IMR-90 (cell line): ENCODE measurements around the gene SHROOM3. TPM values are rescaled to one million over a fixed set of nuclear protein-coding genes. Genes with fewer than 3 reads are reported as not detected.

Source experiments
- ATAC-seq: fragments of 200-7000 bp; cut with Tn5 transposase; 2 replicates; pipeline ENCODE4 v1.9.1; 2020; ENCODE audit warnings: low read depth, mild to moderate bottlenecking, moderate library complexity
- BruUV-seq: library from RNA; stranded (reverse); fragments of 400-500 nt; replicated peaks from 2 replicates; lab custom pipeline; 2021; lab: Mats Ljungman, UMichigan
- CTCF ChIA-PET: fragments of 300-600 bp; formaldehyde crosslinking; extraction: SDS; loops from one replicate; lab custom pipeline; 2021; ENCODE audit warnings: antibody characterized with exemption; lab: Yijun Ruan, JAX
- POLR2A ChIA-PET: fragments of 300-600 bp; sonication (Branson Sonifier 250); formaldehyde crosslinking; loops from one replicate; lab custom pipeline; 2022; ENCODE audit warnings: antibody characterized with exemption; ENCODE audit not compliant: unreplicated experiment; lab: Charles Lee
- DNase-seq: peaks from one replicate; pipeline ENCODE4 v3.0.0; 2013
- H2AFZ ChIP-seq: replicated peaks from 2 replicates; pipeline ENCODE3; 2013; ENCODE audit warnings: low read length, mild to moderate bottlenecking; ENCODE audit not compliant: poor library complexity
- H2AK5ac ChIP-seq: 2 replicates; pipeline ENCODE4 v1.6.1; 2013; ENCODE audit warnings: low read depth, low read length, inconsistent platforms
- H2AK9ac ChIP-seq: replicated peaks from 2 replicates; pipeline ENCODE3; 2013; ENCODE audit warnings: mild to moderate bottlenecking, low read depth, low read length, moderate library complexity; ENCODE audit not compliant: poor library complexity
- H2BK120ac ChIP-seq: 2 replicates; pipeline ENCODE4 v1.6.1; 2013; ENCODE audit warnings: low read depth, low read length, inconsistent platforms
- H2BK15ac ChIP-seq: 3 replicates; pipeline ENCODE4 v1.6.1; 2013; ENCODE audit warnings: low read depth, low read length, inconsistent platforms
- H2BK20ac ChIP-seq: 2 replicates; pipeline ENCODE4 v1.6.1; 2013; ENCODE audit warnings: low read depth, mild to moderate bottlenecking, inconsistent platforms, low read length, moderate library complexity
- H2BK5ac ChIP-seq: 2 replicates; pipeline ENCODE4 v1.6.1; 2013; ENCODE audit warnings: mild to moderate bottlenecking, low read depth, low read length, inconsistent platforms; ENCODE audit not compliant: poor library complexity, severe bottlenecking
- H3K14ac ChIP-seq: replicated peaks from 2 replicates; pipeline ENCODE4 v1.6.1; 2013; ENCODE audit warnings: low read depth, low read length, inconsistent platforms
- H3K18ac ChIP-seq: 2 replicates; pipeline ENCODE4 v1.6.1; 2013; ENCODE audit warnings: low read depth, low read length, control low read depth
- H3K23ac ChIP-seq: 2 replicates; pipeline ENCODE4 v1.6.1; 2013; ENCODE audit warnings: low read depth, low read length, inconsistent platforms
- H3K27ac ChIP-seq: 2 replicates; pipeline ENCODE4 v1.5.1; 2013; ENCODE audit warnings: mild to moderate bottlenecking, control low read depth, low read length; ENCODE audit not compliant: insufficient read depth
- H3K27me3 ChIP-seq: 2 replicates; pipeline ENCODE4 v1.6.1; 2013; ENCODE audit warnings: low read length; ENCODE audit not compliant: control insufficient read depth, insufficient read depth
- H3K36me3 ChIP-seq: 2 replicates; pipeline ENCODE4 v1.6.1; 2013; ENCODE audit warnings: low read length, mixed read lengths; ENCODE audit not compliant: control insufficient read depth, insufficient read depth
- H3K4ac ChIP-seq: 2 replicates; pipeline ENCODE4 v1.6.1; 2013; ENCODE audit warnings: low read depth, low read length, inconsistent platforms
- H3K4me1 ChIP-seq: 2 replicates; pipeline ENCODE4 v1.6.1; 2013; ENCODE audit warnings: low read length, mixed read lengths; ENCODE audit not compliant: control insufficient read depth, insufficient read depth
- H3K4me2 ChIP-seq: 2 replicates; pipeline ENCODE4 v1.6.1; 2013; ENCODE audit warnings: low read depth, mild to moderate bottlenecking, control low read depth, low read length, moderate library complexity
- H3K4me3 ChIP-seq: 2 replicates; pipeline ENCODE4 v1.5.1; 2013; ENCODE audit warnings: low read depth, mild to moderate bottlenecking, control low read depth, low read length, moderate library complexity; ENCODE audit not compliant: insufficient read depth
- H3K56ac ChIP-seq: 2 replicates; pipeline ENCODE4 v1.6.1; 2013; ENCODE audit warnings: low read length, inconsistent platforms; ENCODE audit not compliant: insufficient read depth; ENCODE audit errors: extremely low read depth
- H3K79me1 ChIP-seq, 2 experiments: 2 replicates each; pipeline ENCODE4 v1.6.1; 2013; ENCODE audit warnings: low read length in 2 of 2, inconsistent platforms in 1 of 2, low read depth in 1 of 2
- H3K9ac ChIP-seq: 2 replicates; pipeline ENCODE4 v1.6.1; 2013; ENCODE audit warnings: low read depth, low read length, control low read depth
- H3K9me1 ChIP-seq: 2 replicates; pipeline ENCODE4 v1.6.1; 2013; ENCODE audit warnings: low read length, inconsistent platforms; ENCODE audit not compliant: insufficient read depth
- H3K9me3 ChIP-seq: 2 replicates; pipeline ENCODE4 v1.6.1; 2013; ENCODE audit warnings: low read length; ENCODE audit not compliant: control insufficient read depth, insufficient read depth
- H4K20me1 ChIP-seq: 2 replicates; pipeline ENCODE4 v1.6.1; 2013; ENCODE audit warnings: low read length, inconsistent platforms; ENCODE audit not compliant: insufficient read depth
- H4K5ac ChIP-seq: 2 replicates; pipeline ENCODE4 v1.6.1; 2013; ENCODE audit warnings: mild to moderate bottlenecking, low read depth, low read length, control low read depth
- H4K8ac ChIP-seq, 2 experiments: 2 replicates each; pipeline ENCODE4 v1.6.1; 2013; ENCODE audit warnings: low read depth in 2 of 2, low read length in 2 of 2, control low read depth in 1 of 2, inconsistent platforms in 1 of 2
- H4K91ac ChIP-seq: 2 replicates; pipeline ENCODE4 v1.6.1; 2013; ENCODE audit warnings: low read depth, low read length, inconsistent platforms; ENCODE audit not compliant: insufficient read depth
- CEBPB ChIP-seq: IDR thresholded peaks from 2 replicates; pipeline ENCODE4 v1.6.1; 2012; ENCODE audit warnings: low read depth, low read length, improper control_type of control experiment
- FOS ChIP-seq: fragments of 150-350 bp; IDR thresholded peaks from 2 replicates; pipeline ENCODE4 v1.6.1; 2016; ENCODE audit warnings: low read depth, low read length
- SMC3 ChIP-seq: fragments of 150-350 bp; IDR thresholded peaks from 2 replicates; pipeline ENCODE4 v1.6.1; 2016; ENCODE audit warnings: low read depth, mild to moderate bottlenecking, antibody characterized with exemption, low read length, moderate library complexity
- dilution Hi-C: fragments of 300-500 bp; cut with HindIII; formaldehyde crosslinking; loops from one replicate; pipeline ENCODE4 v1.14.3; 2018; ENCODE audit warnings: low sequenced_read_pairs; ENCODE audit not compliant: unreplicated experiment
- in situ Hi-C: fragments of 300-500 bp; cut with MboI; formaldehyde crosslinking; loops from 3 replicates; pipeline ENCODE4 v1.14.3; 2019; ENCODE audit warnings: low sequenced_read_pairs, inconsistent platforms, mixed read lengths
- intact Hi-C: fragments of 100-400 bp; cut with micrococcal nuclease; formaldehyde crosslinking; loops from 2 replicates; pipeline ENCODE4 v1.10.0; 2022
- polyA plus RNA-seq, 3 experiments: library from polyadenylated mRNA; depleted of rRNA; stranded (reverse); fragments of >200 nt; gene quantifications; 2 replicates each; pipeline ENCODE4 v1.2.3, GENCODE V29; 2012; ENCODE audit warnings: low replicate concordance in 1 of 3
- total RNA-seq: library from RNA; depleted of rRNA; stranded (reverse); fragments of >200 nt; gene quantifications from 2 replicates; pipeline ENCODE4 v1.2.3, GENCODE V29; 2012

SHROOM3 gene
- total and polyA plus RNA-seq, 2 of the 4 experiments (the other 2 are of a cell fraction): 10.8 to 19.5 TPM

GRCh38 chr4:76795243-76795642, 360.2 kb downstream of the SHROOM3 start:
- H3K9me1 ChIP-seq: no peaks in the 10 kb centered on the region
- ChIA-PET CTCF (no interaction called here), POLR2A (no interaction called here)
- no peak overlapping the region for H3K14ac ChIP-seq
- H2BK5ac ChIP-seq: no peak overlapping the region
- H4K8ac ChIP-seq: no peak overlapping the region
- DNase-seq: no peak
- no peak overlapping the region for H4K91ac ChIP-seq
- no peak overlapping the region for H3K4ac ChIP-seq
- no peaks in the 10 kb centered on the region for H4K20me1 ChIP-seq
- H3K4me2 ChIP-seq: no peak overlapping the region
- H4K5ac ChIP-seq: no peak overlapping the region
- H2AFZ ChIP-seq: no peak overlapping the region
- dilution Hi-C loops: no loop called here
- H3K23ac ChIP-seq: no peak overlapping the region
- H2AK9ac ChIP-seq: no peak overlapping the region
- TF ChIP-seq SMC3: no peak
- TF ChIP-seq FOS: no peak
- TF ChIP-seq CEBPB: no peak
- no peak overlapping the region for H3K27ac ChIP-seq
- H3K36me3 ChIP-seq: no peaks in the 10 kb centered on the region
- H3K56ac ChIP-seq: no peak overlapping the region
- intact Hi-C loops: no loop called here
- H2BK15ac ChIP-seq: no peak overlapping the region; the same call in 2 of the 3 replicates
- H2BK20ac ChIP-seq: no peak overlapping the region
- no peaks in the 10 kb centered on the region for H3K27me3 ChIP-seq
- ATAC-seq: no peak
- no peaks in the 10 kb centered on the region for H3K4me1 ChIP-seq
- no peak overlapping the region for H3K18ac ChIP-seq
- no peak overlapping the region for H2BK120ac ChIP-seq
- H3K4me3 ChIP-seq: no peak overlapping the region
- H2AK5ac ChIP-seq: no peak overlapping the region
- H3K9me3 ChIP-seq: no peaks in the 10 kb centered on the region
- H3K9ac ChIP-seq: no peak overlapping the region
- no TSS peak for BruUV-seq
- in situ Hi-C loops: no loop called here
- H3K79me1 ChIP-seq: no peaks in the 10 kb centered on the region
